HFF-Myc (cell line): Measurements from ENCODE around the gene MOCOS.

Experiments
- DNase-seq: peaks from one replicate; pipeline ENCODE4 v3.0.0-alpha.2; 2011; ENCODE audit warnings: low read depth; ENCODE audit errors: extremely low read depth
- H3K4me3 ChIP-seq: replicated peaks from 2 replicates; pipeline ENCODE4 v1.5.1; 2011; ENCODE audit warnings: low read depth, mild to moderate bottlenecking, control low read depth, low read length
- CTCF ChIP-seq: IDR thresholded peaks from 2 replicates; pipeline ENCODE4 v1.5.1; 2012; ENCODE audit warnings: mild to moderate bottlenecking, low read depth, low read length, control low read depth; ENCODE audit errors: missing control alignments

The MOCOS gene

DNA sequence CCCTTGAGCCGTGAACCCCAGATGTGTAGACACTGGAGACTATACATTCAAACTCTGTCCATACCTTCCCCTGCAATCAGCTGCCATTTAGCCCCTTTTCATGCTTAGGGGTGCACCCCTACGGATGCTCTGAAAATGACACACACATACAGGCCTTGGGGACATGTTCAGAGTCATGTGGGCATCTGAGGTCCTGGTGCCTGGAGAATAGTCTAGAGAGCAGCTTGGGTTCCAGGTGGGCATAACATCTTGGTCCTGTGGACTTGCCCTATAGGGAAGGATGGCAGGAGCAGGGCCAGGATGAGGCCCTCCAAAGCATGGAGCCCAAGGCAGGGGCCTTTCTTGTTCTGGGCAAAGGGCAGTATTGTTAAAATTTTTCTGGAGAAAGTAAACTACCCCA is 100.4 kb downstream of the MOCOS start:
- TF ChIP-seq CTCF = no peak
- no peak overlapping the region for H3K4me3 ChIP-seq
- no peak for DNase-seq

GRCh38 chr18:36288689-36289088 is 101.4 kb downstream of the MOCOS start:
- TF ChIP-seq CTCF = no peak
- H3K4me3 ChIP-seq = no peak overlapping the region
- no peak for DNase-seq

DNA sequence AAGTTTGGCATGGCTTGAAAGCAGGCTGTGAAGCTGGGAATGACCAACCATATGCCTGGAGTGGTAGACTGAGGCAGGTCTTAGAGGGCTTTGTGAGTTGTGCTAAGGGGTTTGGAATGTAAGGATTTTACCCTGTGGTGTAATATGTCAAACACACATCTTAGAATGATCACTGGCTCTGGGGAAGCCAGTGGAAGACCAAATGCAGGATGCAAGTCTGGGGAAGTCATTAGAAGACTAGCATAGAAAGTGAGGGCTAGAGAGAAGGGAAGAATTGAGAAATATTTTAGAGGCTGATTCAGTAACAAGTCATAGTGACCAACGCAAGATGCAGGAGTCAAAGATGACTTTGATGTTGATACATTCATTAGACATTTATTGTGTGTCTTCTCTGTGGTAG is 106.7 kb downstream of the MOCOS start:
- no peak overlapping the region for H3K4me3 ChIP-seq
- no peak for TF ChIP-seq CTCF
- DNase-seq = no peak

DNA sequence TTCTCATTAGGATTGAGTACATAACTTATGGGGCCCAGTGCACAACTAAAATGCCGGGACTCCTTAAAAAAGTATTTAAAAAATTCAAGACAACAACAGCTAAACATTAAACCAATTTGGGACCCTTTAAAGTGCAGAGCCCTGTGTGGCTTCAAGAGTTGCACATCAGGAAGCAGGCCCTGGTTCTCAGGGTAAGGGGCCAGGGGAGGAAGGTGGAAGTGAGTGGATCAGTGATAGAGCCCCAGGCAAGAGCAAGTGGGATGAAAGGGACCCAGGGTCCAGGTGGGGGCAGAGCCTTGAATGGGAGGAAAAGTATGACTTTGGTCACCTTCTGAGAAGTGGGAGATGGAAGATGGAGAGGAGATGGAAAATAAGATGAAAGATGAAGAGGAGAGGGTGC is 107.9 kb downstream of the MOCOS start:
- no peak overlapping the region for H3K4me3 ChIP-seq
- no peak for TF ChIP-seq CTCF

DNA sequence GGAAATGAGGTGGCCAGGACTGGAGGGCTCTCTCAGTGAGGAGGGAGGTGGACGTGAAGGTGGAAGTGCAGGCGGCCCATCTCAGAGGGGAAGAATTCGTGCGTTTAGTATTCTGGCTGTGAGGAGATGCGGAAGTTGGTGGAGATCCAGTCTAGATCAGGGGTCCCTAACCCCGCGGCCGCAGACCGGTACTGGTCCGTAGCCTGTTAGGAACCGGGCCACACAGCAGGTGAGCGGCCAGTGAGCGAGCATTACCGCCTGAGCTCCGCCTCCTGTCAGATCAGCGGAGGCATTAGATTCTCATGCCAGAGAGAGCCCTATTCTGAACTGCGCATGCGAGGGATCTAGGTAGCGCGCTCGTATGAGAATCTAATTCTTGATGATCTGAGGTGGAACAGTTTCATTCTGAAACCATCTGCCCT is 108.6 kb downstream of the MOCOS start:
- DNase-seq = no peak

More for the DNA sequence above, 107.9 kb downstream of the MOCOS start:
- no peak for DNase-seq

DNA sequence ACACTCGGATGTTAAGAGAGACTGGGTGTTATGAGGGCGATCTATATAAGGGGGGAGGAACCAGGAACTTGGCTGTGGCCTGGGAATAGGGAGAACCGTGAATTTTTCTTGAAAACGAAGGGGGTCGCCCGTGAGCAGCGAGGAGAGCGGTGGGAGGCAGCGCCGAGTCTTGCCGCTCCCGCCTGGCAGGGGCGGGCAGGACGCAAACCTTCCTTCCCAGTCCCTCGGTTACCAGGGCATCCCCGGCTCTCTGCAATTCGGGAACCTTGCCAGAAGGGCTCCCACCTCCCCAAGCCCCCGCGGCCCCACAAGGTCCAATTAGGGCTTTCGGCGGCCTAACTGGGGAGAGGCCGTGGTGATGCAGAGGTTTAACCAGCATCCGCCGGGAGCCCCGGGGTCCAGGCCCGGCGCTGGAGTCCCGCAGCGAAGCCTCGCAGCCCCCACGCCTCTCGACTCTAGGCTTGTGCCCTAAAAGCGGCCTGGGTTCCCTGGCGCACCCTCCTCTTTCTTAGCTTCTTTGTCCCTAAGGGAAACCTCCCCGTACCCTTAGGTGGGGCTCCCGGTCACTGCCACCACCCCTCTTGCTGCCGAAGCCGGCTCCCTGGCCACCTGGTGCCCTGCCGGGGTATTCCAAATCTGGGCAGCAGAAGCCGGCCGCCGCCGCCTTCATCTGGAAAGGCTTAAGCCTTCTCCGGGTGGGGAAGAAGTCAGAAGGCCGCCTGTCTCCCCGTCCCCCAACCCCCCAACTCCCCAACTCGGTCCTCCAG is 109.5 kb downstream of the MOCOS start:
- DNase-seq = peak; percentile 27
- peak overlapping the region; percentile 52 for H3K4me3 ChIP-seq
- peak; percentile 22 for TF ChIP-seq CTCF

More for the DNA sequence above, 108.6 kb downstream of the MOCOS start:
- no peak overlapping the region for H3K4me3 ChIP-seq
- TF ChIP-seq CTCF = no peak

GRCh38 chr18:36297417-36298125 is 110.3 kb downstream of the MOCOS start, which contains the start of gene FHOD3:
Gene FHOD3 (plus strand): TSS chr18:36297713. CDS start chr18:36297836, 123 bp downstream.
- peak within 1 kb of the TSS; percentile 52 for H3K4me3 ChIP-seq
- TF ChIP-seq CTCF = no peak
- DNase-seq = no peak
